ENCODE measurements around the gene KLHL14.

The KLHL14 gene

DNA sequence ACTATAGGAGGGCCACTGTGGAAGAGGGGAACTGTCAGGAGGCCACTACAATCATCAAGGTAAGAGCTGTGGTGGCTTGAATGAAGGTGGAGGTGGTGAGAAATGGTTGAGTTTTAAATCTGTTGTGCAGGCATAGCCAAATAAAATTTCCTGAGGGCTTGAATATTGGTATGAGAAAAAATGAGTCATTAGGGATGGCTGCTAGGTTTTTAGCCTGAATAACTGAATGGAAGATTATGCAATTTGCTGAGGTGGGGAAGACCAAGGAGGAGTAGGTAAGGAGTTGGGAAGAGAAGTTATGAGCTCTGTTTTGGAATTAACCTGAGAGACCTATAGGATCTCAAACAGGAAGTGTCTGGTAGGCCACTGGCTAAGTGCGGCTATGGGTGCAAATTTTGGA lies 84.0 kb downstream of the KLHL14 start:
- TF ChIP-seq, protein P1, sequence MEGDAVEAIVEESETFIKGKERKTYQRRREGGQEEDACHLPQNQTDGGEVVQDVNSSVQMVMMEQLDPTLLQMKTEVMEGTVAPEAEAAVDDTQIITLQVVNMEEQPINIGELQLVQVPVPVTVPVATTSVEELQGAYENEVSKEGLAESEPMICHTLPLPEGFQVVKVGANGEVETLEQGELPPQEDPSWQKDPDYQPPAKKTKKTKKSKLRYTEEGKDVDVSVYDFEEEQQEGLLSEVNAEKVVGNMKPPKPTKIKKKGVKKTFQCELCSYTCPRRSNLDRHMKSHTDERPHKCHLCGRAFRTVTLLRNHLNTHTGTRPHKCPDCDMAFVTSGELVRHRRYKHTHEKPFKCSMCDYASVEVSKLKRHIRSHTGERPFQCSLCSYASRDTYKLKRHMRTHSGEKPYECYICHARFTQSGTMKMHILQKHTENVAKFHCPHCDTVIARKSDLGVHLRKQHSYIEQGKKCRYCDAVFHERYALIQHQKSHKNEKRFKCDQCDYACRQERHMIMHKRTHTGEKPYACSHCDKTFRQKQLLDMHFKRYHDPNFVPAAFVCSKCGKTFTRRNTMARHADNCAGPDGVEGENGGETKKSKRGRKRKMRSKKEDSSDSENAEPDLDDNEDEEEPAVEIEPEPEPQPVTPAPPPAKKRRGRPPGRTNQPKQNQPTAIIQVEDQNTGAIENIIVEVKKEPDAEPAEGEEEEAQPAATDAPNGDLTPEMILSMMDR (IDR thresholded peaks at IDR 0.05; ENCODE audit: insufficient read depth, low read length), result no peak
- TF ChIP-seq SPI1 (IDR thresholded peaks at IDR 0.05; ENCODE audit: borderline replicate concordance, low read depth), result no peak
- no peak for TF ChIP-seq POLR2AphosphoS5 (IDR thresholded peaks at IDR 0.05; ENCODE audit: low read depth)
- TF ChIP-seq REST (IDR thresholded peaks at IDR 0.05; ENCODE audit: insufficient replicate concordance, low read depth), result no peak
- no peak for TF ChIP-seq GABPA (IDR thresholded peaks at IDR 0.05; ENCODE audit: low read depth)
- Histone ChIP-seq H3K27me3 (ENCODE audit: insufficient read depth, poor library complexity, severe bottlenecking) (peaks cover 2% of the 10 kb centered on the region), H3K27ac (replicated peaks) (no peak overlapping the region), H3K4me3 (replicated peaks; ENCODE audit: insufficient read depth, low read length) (no peak overlapping the region)
- no peak for DNase-seq (ENCODE audit: low read depth in 1 of 2, low spot score in 1 of 2)

DNA sequence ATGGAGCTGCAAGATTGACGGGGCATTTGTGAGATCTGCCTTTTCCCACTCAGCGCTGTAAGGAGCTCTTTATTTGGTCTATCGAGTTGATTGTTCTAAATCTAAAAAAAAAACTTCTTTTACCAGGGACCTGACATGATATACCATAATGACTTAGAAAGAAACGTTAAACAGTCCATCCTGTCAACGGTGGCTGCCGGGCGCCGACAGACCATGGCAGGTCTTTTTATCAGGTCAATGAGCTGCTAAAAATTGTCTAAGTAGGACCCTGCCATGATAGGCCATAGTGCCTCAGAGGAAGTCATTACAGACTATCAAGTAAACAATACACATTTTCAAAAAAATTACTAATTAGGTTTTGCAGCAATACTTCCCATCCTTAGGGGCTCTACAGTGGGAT lies 87.9 kb downstream of the KLHL14 start:
- TF ChIP-seq, protein P1 (IDR thresholded peaks at IDR 0.05; ENCODE audit: insufficient read depth, low read length), result no peak
- TF ChIP-seq REST (IDR thresholded peaks at IDR 0.05; ENCODE audit: insufficient replicate concordance, low read depth) (no peak), POLR2AphosphoS5 (IDR thresholded peaks at IDR 0.05; ENCODE audit: low read depth) (no peak), GABPA (IDR thresholded peaks at IDR 0.05; ENCODE audit: low read depth) (no peak), SPI1 (IDR thresholded peaks at IDR 0.05; ENCODE audit: borderline replicate concordance, low read depth) (no peak)
- Histone ChIP-seq H3K27ac (replicated peaks) (no peak overlapping the region), H3K4me3 (replicated peaks; ENCODE audit: insufficient read depth, low read length) (no peak overlapping the region), H3K27me3 (ENCODE audit: insufficient read depth, poor library complexity, severe bottlenecking) (peaks cover 8% of the 10 kb centered on the region)
- DNase-seq (ENCODE audit: low read depth in 1 of 2, low spot score in 1 of 2), result no peak

DNA sequence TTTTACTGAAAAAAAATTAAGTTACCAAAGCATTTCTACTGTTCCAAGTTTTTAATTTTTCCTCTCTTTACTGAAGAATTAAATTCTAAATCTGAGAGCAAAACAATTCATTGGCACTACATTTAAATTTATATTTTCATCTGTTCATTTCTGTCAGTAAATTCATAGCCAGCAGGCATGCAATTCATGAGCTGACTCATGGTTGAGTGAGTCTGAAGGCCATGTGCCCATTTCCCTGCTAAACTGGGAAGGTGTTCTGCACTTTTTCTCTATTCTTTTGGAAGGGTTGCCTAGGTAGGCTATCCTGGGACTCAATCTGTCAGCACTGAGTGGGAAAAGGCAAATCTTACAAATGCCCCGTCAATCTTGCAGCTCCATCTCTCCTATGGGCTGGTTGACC lies 88.7 kb downstream of the KLHL14 start:
- DNase-seq (ENCODE audit: low read depth in 1 of 2, low spot score in 1 of 2), result no peak
- no peak overlapping the region for H3K4me3 ChIP-seq (replicated peaks; ENCODE audit: insufficient read depth, low read length)
- no peak for TF ChIP-seq POLR2AphosphoS5 (IDR thresholded peaks at IDR 0.05; ENCODE audit: low read depth)
- TF ChIP-seq, protein P1 (IDR thresholded peaks at IDR 0.05; ENCODE audit: insufficient read depth, low read length), result no peak
- H3K27ac ChIP-seq (replicated peaks), result no peak overlapping the region
- H3K27me3 ChIP-seq (ENCODE audit: insufficient read depth, poor library complexity, severe bottlenecking), result peaks cover 8% of the 10 kb centered on the region

- Histone ChIP-seq H3K27me3 (ENCODE audit: insufficient read depth, poor library complexity, severe bottlenecking) (peaks cover 8% of the 10 kb centered on the region), H3K27ac (replicated peaks) (no peak overlapping the region), H3K4me3 (replicated peaks; ENCODE audit: insufficient read depth, low read length) (no peak overlapping the region)
- TF ChIP-seq REST (IDR thresholded peaks at IDR 0.05; ENCODE audit: insufficient replicate concordance, low read depth), result no peak
- no peak for TF ChIP-seq GABPA (IDR thresholded peaks at IDR 0.05; ENCODE audit: low read depth)
- TF ChIP-seq, protein P1 (IDR thresholded peaks at IDR 0.05; ENCODE audit: insufficient read depth, low read length), result no peak
- TF ChIP-seq SPI1 (IDR thresholded peaks at IDR 0.05; ENCODE audit: borderline replicate concordance, low read depth), result no peak
- DNase-seq (ENCODE audit: low read depth in 1 of 2, low spot score in 1 of 2), result no peak
Observed at GRCh38 chr18:32683044-32683443, 89.8 kb downstream of the KLHL14 start.
